HL-60 (cell line): ENCODE results near the gene BAIAP2L1.

Experiments
- DNase-seq, 2 experiments: peaks; one replicate each; pipeline ENCODE4 v3.0.0-alpha.2; 2010 to 2020; ENCODE audit warnings: low read depth in 1 of 2, low spot score in 1 of 2
- H3K27ac ChIP-seq: fragments of 250-450 bp; sonication (Bioruptor Pico); replicated peaks from 2 replicates; pipeline ENCODE4 v1.5.1; 2020; ENCODE audit warnings: mild to moderate bottlenecking, moderate library complexity
- H3K27me3 ChIP-seq: fragments of 250-450 bp; sonication (Bioruptor Pico); 2 replicates; pipeline ENCODE4 v1.5.1; 2021; ENCODE audit warnings: mild to moderate bottlenecking, moderate library complexity; ENCODE audit not compliant: insufficient read depth, poor library complexity, severe bottlenecking
- H3K4me3 ChIP-seq: replicated peaks from 2 replicates; pipeline ENCODE4 v1.5.1; 2011; ENCODE audit warnings: mild to moderate bottlenecking, control low read depth, low read length; ENCODE audit not compliant: insufficient read depth
- GABPA ChIP-seq: IDR thresholded peaks from 2 replicates; pipeline ENCODE4 v1.6.1; 2012; ENCODE audit warnings: low read depth
- POLR2AphosphoS5 ChIP-seq: IDR thresholded peaks from 2 replicates; pipeline ENCODE4 v1.6.1; 2012; ENCODE audit warnings: low read depth
- SPI1 ChIP-seq: IDR thresholded peaks from 2 replicates; pipeline ENCODE4 v1.6.1; 2012; ENCODE audit warnings: low read depth, mild to moderate bottlenecking, borderline replicate concordance
- TF ChIP-seq, protein P1 (sequence below): IDR thresholded peaks from one replicate; pipeline ENCODE4 v1.5.1; 2011; ENCODE audit warnings: low read length, control low read depth, inconsistent platforms; ENCODE audit not compliant: insufficient read depth
- TF ChIP-seq, protein P2 (sequence below): IDR thresholded peaks from 2 replicates; pipeline ENCODE4 v1.6.1; 2012; ENCODE audit warnings: low read depth; ENCODE audit not compliant: insufficient replicate concordance

The BAIAP2L1 gene

GRCh38 chr7:98301693-98302470 is 99.0 kb downstream of the BAIAP2L1 start:
- DNase-seq: no peak
- Histone ChIP-seq H3K4me3 (no peak overlapping the region), H3K27ac (no peak overlapping the region), H3K27me3 (no peaks in the 10 kb centered on the region)
- TF ChIP-seq SPI1 (no peak), GABPA (no peak), POLR2AphosphoS5 (no peak)
- TF ChIP-seq, protein P1, sequence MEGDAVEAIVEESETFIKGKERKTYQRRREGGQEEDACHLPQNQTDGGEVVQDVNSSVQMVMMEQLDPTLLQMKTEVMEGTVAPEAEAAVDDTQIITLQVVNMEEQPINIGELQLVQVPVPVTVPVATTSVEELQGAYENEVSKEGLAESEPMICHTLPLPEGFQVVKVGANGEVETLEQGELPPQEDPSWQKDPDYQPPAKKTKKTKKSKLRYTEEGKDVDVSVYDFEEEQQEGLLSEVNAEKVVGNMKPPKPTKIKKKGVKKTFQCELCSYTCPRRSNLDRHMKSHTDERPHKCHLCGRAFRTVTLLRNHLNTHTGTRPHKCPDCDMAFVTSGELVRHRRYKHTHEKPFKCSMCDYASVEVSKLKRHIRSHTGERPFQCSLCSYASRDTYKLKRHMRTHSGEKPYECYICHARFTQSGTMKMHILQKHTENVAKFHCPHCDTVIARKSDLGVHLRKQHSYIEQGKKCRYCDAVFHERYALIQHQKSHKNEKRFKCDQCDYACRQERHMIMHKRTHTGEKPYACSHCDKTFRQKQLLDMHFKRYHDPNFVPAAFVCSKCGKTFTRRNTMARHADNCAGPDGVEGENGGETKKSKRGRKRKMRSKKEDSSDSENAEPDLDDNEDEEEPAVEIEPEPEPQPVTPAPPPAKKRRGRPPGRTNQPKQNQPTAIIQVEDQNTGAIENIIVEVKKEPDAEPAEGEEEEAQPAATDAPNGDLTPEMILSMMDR: no peak
- TF ChIP-seq, protein P2, sequence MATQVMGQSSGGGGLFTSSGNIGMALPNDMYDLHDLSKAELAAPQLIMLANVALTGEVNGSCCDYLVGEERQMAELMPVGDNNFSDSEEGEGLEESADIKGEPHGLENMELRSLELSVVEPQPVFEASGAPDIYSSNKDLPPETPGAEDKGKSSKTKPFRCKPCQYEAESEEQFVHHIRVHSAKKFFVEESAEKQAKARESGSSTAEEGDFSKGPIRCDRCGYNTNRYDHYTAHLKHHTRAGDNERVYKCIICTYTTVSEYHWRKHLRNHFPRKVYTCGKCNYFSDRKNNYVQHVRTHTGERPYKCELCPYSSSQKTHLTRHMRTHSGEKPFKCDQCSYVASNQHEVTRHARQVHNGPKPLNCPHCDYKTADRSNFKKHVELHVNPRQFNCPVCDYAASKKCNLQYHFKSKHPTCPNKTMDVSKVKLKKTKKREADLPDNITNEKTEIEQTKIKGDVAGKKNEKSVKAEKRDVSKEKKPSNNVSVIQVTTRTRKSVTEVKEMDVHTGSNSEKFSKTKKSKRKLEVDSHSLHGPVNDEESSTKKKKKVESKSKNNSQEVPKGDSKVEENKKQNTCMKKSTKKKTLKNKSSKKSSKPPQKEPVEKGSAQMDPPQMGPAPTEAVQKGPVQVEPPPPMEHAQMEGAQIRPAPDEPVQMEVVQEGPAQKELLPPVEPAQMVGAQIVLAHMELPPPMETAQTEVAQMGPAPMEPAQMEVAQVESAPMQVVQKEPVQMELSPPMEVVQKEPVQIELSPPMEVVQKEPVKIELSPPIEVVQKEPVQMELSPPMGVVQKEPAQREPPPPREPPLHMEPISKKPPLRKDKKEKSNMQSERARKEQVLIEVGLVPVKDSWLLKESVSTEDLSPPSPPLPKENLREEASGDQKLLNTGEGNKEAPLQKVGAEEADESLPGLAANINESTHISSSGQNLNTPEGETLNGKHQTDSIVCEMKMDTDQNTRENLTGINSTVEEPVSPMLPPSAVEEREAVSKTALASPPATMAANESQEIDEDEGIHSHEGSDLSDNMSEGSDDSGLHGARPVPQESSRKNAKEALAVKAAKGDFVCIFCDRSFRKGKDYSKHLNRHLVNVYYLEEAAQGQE: no peak

GRCh38 chr7:98300595-98301372 is 100.1 kb downstream of the BAIAP2L1 start:
- TF ChIP-seq POLR2AphosphoS5 (no peak), GABPA (no peak)
- TF ChIP-seq, protein P1: no peak
- TF ChIP-seq, protein P2: no peak
- H3K4me3 ChIP-seq: no peak overlapping the region

DNA sequence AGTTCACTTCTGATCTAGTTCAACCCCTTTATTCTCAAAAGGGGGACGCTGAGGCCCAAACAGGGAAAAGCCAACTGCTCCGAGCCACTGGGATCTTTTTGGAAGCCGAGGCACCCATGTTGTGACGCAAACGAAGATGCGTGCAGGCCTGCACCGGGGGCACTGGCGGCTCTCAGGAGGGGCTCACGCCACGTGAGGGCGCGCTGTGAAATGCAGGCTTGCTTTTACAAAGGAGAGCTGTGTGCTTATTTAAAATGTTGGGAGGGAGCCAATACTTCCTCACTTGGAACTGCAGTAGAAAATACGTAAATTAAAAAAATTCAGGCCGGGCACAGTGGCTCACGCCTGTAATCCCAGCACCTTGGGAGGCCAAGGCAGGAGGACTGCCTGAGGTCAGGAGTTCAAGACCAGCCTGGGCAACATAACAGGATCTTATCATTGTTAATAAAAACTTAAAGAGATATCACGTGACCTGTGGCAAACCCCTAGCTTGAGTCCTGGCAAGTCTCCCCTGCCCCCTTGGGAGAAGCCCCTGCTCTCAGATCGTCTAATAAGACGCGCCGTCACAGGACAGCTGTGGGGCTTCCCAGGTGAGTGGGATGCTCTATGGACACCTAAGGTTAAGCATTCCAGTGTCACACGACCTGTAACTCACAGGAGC is 103.1 kb downstream of the BAIAP2L1 start:
- Histone ChIP-seq H3K27me3 (no peaks in the 10 kb centered on the region), H3K4me3 (no peak overlapping the region), H3K27ac (no peak overlapping the region)
- no peak for DNase-seq
- no peak for TF ChIP-seq SPI1
- TF ChIP-seq, protein P1: no peak
- no peak for TF ChIP-seq POLR2AphosphoS5
- TF ChIP-seq GABPA: no peak
- TF ChIP-seq, protein P2: no peak

More at GRCh38 chr7:98300595-98301372, 100.1 kb downstream of the BAIAP2L1 start:
- DNase-seq: no peak
- Histone ChIP-seq H3K27me3 (no peaks in the 10 kb centered on the region), H3K27ac (no peak overlapping the region)
